OCI-LY3 (cell line): ENCODE data around the gene RAI1.

ENCODE experiments used
- H2AFZ ChIP-seq: fragments of 200-600, 300-600 bp; shearing (Covaris generic); 2 replicates; pipeline ENCODE4 v1.6.0; 2014; ENCODE audit warnings: antibody characterized with exemption, low read depth, low read length
- H3K27ac ChIP-seq: fragments of 200-600, 300-600 bp; sonication (generic); 2 replicates; pipeline ENCODE4 v1.5.1; 2014; ENCODE audit warnings: mild to moderate bottlenecking, low read length, moderate library complexity, mixed read lengths
- H3K27me3 ChIP-seq: fragments of 200-600, 300-600 bp; sonication (generic); 2 replicates; pipeline ENCODE4 v1.6.1; 2014; ENCODE audit warnings: low read depth, low read length, mixed read lengths
- H3K36me3 ChIP-seq: fragments of 200-600, 300-600 bp; sonication (generic); replicated peaks from 2 replicates; pipeline ENCODE3; 2014; ENCODE audit warnings: low read depth, low read length, mixed read lengths
- H3K4me1 ChIP-seq: fragments of 300-600, 200-600 bp; sonication (generic); 2 replicates; pipeline ENCODE4 v1.6.1; 2014; ENCODE audit warnings: low read length, mixed read lengths
- H3K4me2 ChIP-seq: fragments of 200-600, 300-600 bp; sonication (generic); 2 replicates; pipeline ENCODE4 v1.6.1; 2014; ENCODE audit warnings: low read length, mixed read lengths
- H3K4me3 ChIP-seq: fragments of 300-600, 200-600 bp; sonication (generic); 2 replicates; pipeline ENCODE4 v1.5.1; 2014; ENCODE audit warnings: antibody characterized with exemption, mild to moderate bottlenecking, low read length, moderate library complexity
- H3K79me2 ChIP-seq: fragments of 300-600, 200-600 bp; shearing (Covaris generic); 2 replicates; pipeline ENCODE4 v1.6.1; 2014; ENCODE audit warnings: mild to moderate bottlenecking, low read length, mixed read lengths
- H3K9ac ChIP-seq: fragments of 300-600, 200-600 bp; shearing (Covaris generic); 2 replicates; pipeline ENCODE4 v1.6.0; 2014; ENCODE audit warnings: mild to moderate bottlenecking, low read length, moderate library complexity
- H3K9me3 ChIP-seq: fragments of 200-600, 300-600 bp; shearing (Covaris generic); 2 replicates; pipeline ENCODE4 v1.6.1; 2014; ENCODE audit warnings: low read length, mixed read lengths; ENCODE audit not compliant: insufficient read depth
- H4K20me1 ChIP-seq: fragments of 200-600, 300-600 bp; sonication (generic); 2 replicates; pipeline ENCODE4 v1.6.1; 2016; ENCODE audit warnings: low read length, mixed read lengths; ENCODE audit not compliant: insufficient read depth
- CTCF ChIP-seq: fragments of 200-600, 300-600 bp; sonication (generic); IDR thresholded peaks from 2 replicates; pipeline ENCODE4 v1.5.1; 2014; ENCODE audit warnings: antibody characterized with exemption, low read length, low read depth
- EZH2phosphoT487 ChIP-seq: fragments of 200-600 bp; shearing (Covaris generic); IDR thresholded peaks from 2 replicates; pipeline ENCODE4 v1.6.1; 2018; ENCODE audit warnings: antibody characterized with exemption, mixed run types, low read depth

RAI1 gene

GRCh38 chr17:17779015-17779611 lies 97.9 kb downstream of the RAI1 start:
- Histone ChIP-seq H3K4me3 (no peak overlapping the region), H3K9ac (no peak overlapping the region), H3K4me1 (no peaks in the 10 kb centered on the region), H3K4me2 (no peak overlapping the region), H3K27me3 (no peaks in the 10 kb centered on the region), H4K20me1 (peaks cover 3% of the 10 kb centered on the region; the same call in 1 of the 2 replicates), H3K27ac (no peak overlapping the region), H3K79me2 (no peaks in the 10 kb centered on the region), H3K9me3 (no peaks in the 10 kb centered on the region), H3K36me3 (no peaks in the 10 kb centered on the region), H2AFZ (no peak overlapping the region)
- TF ChIP-seq CTCF, result no peak
- TF ChIP-seq EZH2phosphoT487, result no peak

GRCh38 chr17:17780922-17781590 lies 99.8 kb downstream of the RAI1 start:
- Histone ChIP-seq H3K4me3 (no peak overlapping the region), H3K9ac (no peak overlapping the region), H3K4me1 (no peaks in the 10 kb centered on the region), H2AFZ (no peak overlapping the region), H3K4me2 (no peak overlapping the region), H3K9me3 (no peaks in the 10 kb centered on the region), H3K79me2 (no peaks in the 10 kb centered on the region), H3K27me3 (no peaks in the 10 kb centered on the region), H3K36me3 (no peaks in the 10 kb centered on the region), H3K27ac (no peak overlapping the region), H4K20me1 (peaks cover 8% of the 10 kb centered on the region; the same call in 1 of the 2 replicates)
- TF ChIP-seq EZH2phosphoT487, result no peak
- TF ChIP-seq CTCF, result no peak

- Histone ChIP-seq H3K4me3 (no peak overlapping the region), H3K4me2 (no peak overlapping the region), H3K79me2 (no peaks in the 10 kb centered on the region), H3K27me3 (no peaks in the 10 kb centered on the region), H3K9me3 (no peaks in the 10 kb centered on the region), H2AFZ (no peak overlapping the region), H3K9ac (no peak overlapping the region), H3K4me1 (no peaks in the 10 kb centered on the region), H3K36me3 (no peaks in the 10 kb centered on the region), H4K20me1 (peaks cover 8% of the 10 kb centered on the region; the same call in 1 of the 2 replicates), H3K27ac (no peak overlapping the region)
- no peak for TF ChIP-seq CTCF
- no peak for TF ChIP-seq EZH2phosphoT487
Measured at GRCh38 chr17:17781591-17782496, 100.6 kb downstream of the RAI1 start.
